Measurements from ENCODE around the gene CDKL5.

The CDKL5 gene

GRCh38 chrX:18613930-18614639 is 188.7 kb downstream of the CDKL5 start:
- Histone ChIP-seq H3K9me2 (replicated peaks; ENCODE audit: low read depth, low read length) (no peaks in the 10 kb centered on the region), H3K36me3 (ENCODE audit: insufficient read depth, low read length) (no peaks in the 10 kb centered on the region), H3K4me3 (ENCODE audit: low read length, poor library complexity, severe bottlenecking) (no peak overlapping the region), H2AFZ (ENCODE audit: low read length) (no peak overlapping the region), H4K20me1 (ENCODE audit: insufficient read depth, low read length, poor library complexity, severe bottlenecking) (no peaks in the 10 kb centered on the region), H3F3A (ENCODE audit: low read depth) (no peaks in the 10 kb centered on the region), H3K4me1 (ENCODE audit: insufficient read depth, low read length, poor library complexity, severe bottlenecking) (no peaks in the 10 kb centered on the region), H3K4me2 (ENCODE audit: low read depth, low read length, poor library complexity, severe bottlenecking) (no peak overlapping the region), H3K27me3 (ENCODE audit: insufficient read depth, low read length, poor library complexity, severe bottlenecking) (no peaks in the 10 kb centered on the region), H3K79me2 (ENCODE audit: insufficient read depth, low read length) (no peaks in the 10 kb centered on the region), H3K9ac (ENCODE audit: low read depth, low read length, poor library complexity, severe bottlenecking) (no peak overlapping the region), H3K9me3 (ENCODE audit: insufficient read depth, low read depth, low read length) (no peaks in the 10 kb centered on the region)
- TF ChIP-seq EZH2phosphoT487 (IDR thresholded peaks at IDR 0.05; ENCODE audit: borderline replicate concordance) (no peak), CTCF (conservative IDR thresholded peaks at IDR 0.05; ENCODE audit: low read length) (no peak)

GRCh38 chrX:18616688-18617406 is 191.4 kb downstream of the CDKL5 start:
- H3K4me2 ChIP-seq (ENCODE audit: low read depth, low read length, poor library complexity, severe bottlenecking), result no peak overlapping the region
- H3K9ac ChIP-seq (ENCODE audit: low read depth, low read length, poor library complexity, severe bottlenecking), result no peak overlapping the region
- H2AFZ ChIP-seq (ENCODE audit: low read length), result no peak overlapping the region
- H3K4me1 ChIP-seq (ENCODE audit: insufficient read depth, low read length, poor library complexity, severe bottlenecking), result no peaks in the 10 kb centered on the region
- H3K79me2 ChIP-seq (ENCODE audit: insufficient read depth, low read length), result no peaks in the 10 kb centered on the region
- H3K36me3 ChIP-seq (ENCODE audit: insufficient read depth, low read length), result no peaks in the 10 kb centered on the region
- no peak overlapping the region for H3K4me3 ChIP-seq (ENCODE audit: low read length, poor library complexity, severe bottlenecking)
- TF ChIP-seq CTCF (conservative IDR thresholded peaks at IDR 0.05; ENCODE audit: low read length) (no peak), EZH2phosphoT487 (IDR thresholded peaks at IDR 0.05; ENCODE audit: borderline replicate concordance) (no peak)
- no peaks in the 10 kb centered on the region for H3K27me3 ChIP-seq (ENCODE audit: insufficient read depth, low read length, poor library complexity, severe bottlenecking)
- no peaks in the 10 kb centered on the region for H4K20me1 ChIP-seq (ENCODE audit: insufficient read depth, low read length, poor library complexity, severe bottlenecking)
- H3F3A ChIP-seq (ENCODE audit: low read depth), result no peaks in the 10 kb centered on the region
- no peaks in the 10 kb centered on the region for H3K9me2 ChIP-seq (replicated peaks; ENCODE audit: low read depth, low read length)
- H3K9me3 ChIP-seq (ENCODE audit: insufficient read depth, low read depth, low read length), result no peaks in the 10 kb centered on the region

GRCh38 chrX:18617407-18617750 is 192.0 kb downstream of the CDKL5 start:
- TF ChIP-seq EZH2phosphoT487 (IDR thresholded peaks at IDR 0.05; ENCODE audit: borderline replicate concordance) (no peak), CTCF (conservative IDR thresholded peaks at IDR 0.05; ENCODE audit: low read length) (no peak)
- no peaks in the 10 kb centered on the region for H3K27me3 ChIP-seq (ENCODE audit: insufficient read depth, low read length, poor library complexity, severe bottlenecking)
- H3K4me2 ChIP-seq (ENCODE audit: low read depth, low read length, poor library complexity, severe bottlenecking), result no peak overlapping the region
- H3K9ac ChIP-seq (ENCODE audit: low read depth, low read length, poor library complexity, severe bottlenecking), result no peak overlapping the region
- no peak overlapping the region for H2AFZ ChIP-seq (ENCODE audit: low read length)
- no peaks in the 10 kb centered on the region for H4K20me1 ChIP-seq (ENCODE audit: insufficient read depth, low read length, poor library complexity, severe bottlenecking)
- no peaks in the 10 kb centered on the region for H3F3A ChIP-seq (ENCODE audit: low read depth)
- no peak overlapping the region for H3K4me3 ChIP-seq (ENCODE audit: low read length, poor library complexity, severe bottlenecking)
- no peaks in the 10 kb centered on the region for H3K9me3 ChIP-seq (ENCODE audit: insufficient read depth, low read depth, low read length)
- no peaks in the 10 kb centered on the region for H3K4me1 ChIP-seq (ENCODE audit: insufficient read depth, low read length, poor library complexity, severe bottlenecking)
- no peaks in the 10 kb centered on the region for H3K36me3 ChIP-seq (ENCODE audit: insufficient read depth, low read length)
- H3K9me2 ChIP-seq (replicated peaks; ENCODE audit: low read depth, low read length), result no peaks in the 10 kb centered on the region
- H3K79me2 ChIP-seq (ENCODE audit: insufficient read depth, low read length), result no peaks in the 10 kb centered on the region
